M059J (cell line): ENCODE measurements around the gene SFSWAP. TPM values are rescaled to one million over a fixed set of nuclear protein-coding genes. Genes with fewer than 3 reads are reported as not detected.
"Not testable (repeated sequence)": the region's sequence is repeated elsewhere in the genome, so short reads cannot be mapped to it uniquely, and the experiment has no call there.

ENCODE experiments used
- DNase-seq: peaks from one replicate; pipeline ENCODE4 v3.0.0-alpha.2; 2012; ENCODE audit warnings: low read depth
- total RNA-seq: library from RNA; depleted of rRNA; stranded (reverse); fragments of >200 nt; shearing (Covaris generic); gene quantifications from 2 replicates; pipeline ENCODE4 v1.2.3, GENCODE V29; 2014

SFSWAP gene
- total RNA-seq, 1 experiment from 2014 or later: 24.1 TPM

GRCh38 chr12:131759176-131759575 is 48.3 kb downstream of the SFSWAP start:
- peak; percentile 33 for DNase-seq

GRCh38 chr12:131761638-131762037 is 50.7 kb downstream of the SFSWAP start:
- DNase-seq: peak; percentile 2

GRCh38 chr12:131764738-131765137 is 53.8 kb downstream of the SFSWAP start:
- DNase-seq: no peak

- DNase-seq: no peak
These were observed 55.1 kb downstream of the SFSWAP start for GRCh38 chr12:131765961-131766360.

GRCh38 chr12:131766382-131767107 is 55.7 kb downstream of the SFSWAP start:
- DNase-seq: no peak

GRCh38 chr12:131770120-131770519 is 59.2 kb downstream of the SFSWAP start:
- DNase-seq: no peak

- DNase-seq: no peak
These were observed 61.1 kb downstream of the SFSWAP start for GRCh38 chr12:131771965-131772364.

- no peak for DNase-seq
These were observed 62.8 kb downstream of the SFSWAP start for GRCh38 chr12:131773582-131774221.

- no peak for DNase-seq
These were observed 63.9 kb downstream of the SFSWAP start for GRCh38 chr12:131774576-131775391.

GRCh38 chr12:131775392-131776236 is 64.7 kb downstream of the SFSWAP start:
- no peak for DNase-seq

- DNase-seq: no peak
These were observed 65.5 kb downstream of the SFSWAP start for GRCh38 chr12:131776237-131776889.

GRCh38 chr12:131777269-131777668 is 66.4 kb downstream of the SFSWAP start:
- DNase-seq: not testable (repeated sequence)

- DNase-seq: no peak
These were observed 68.1 kb downstream of the SFSWAP start for GRCh38 chr12:131779027-131779426.

- no peak for DNase-seq
These were observed 71.2 kb downstream of the SFSWAP start for GRCh38 chr12:131782061-131782460.

- peak; percentile 95 for DNase-seq
These were observed 73.1 kb downstream of the SFSWAP start for GRCh38 chr12:131783915-131784541.

- DNase-seq: peak; percentile 68
These were observed 74.2 kb downstream of the SFSWAP start for GRCh38 chr12:131784909-131785762.

- DNase-seq: peak; percentile 16
These were observed 75.0 kb downstream of the SFSWAP start for GRCh38 chr12:131785763-131786330.

GRCh38 chr12:131786331-131786730 is 75.4 kb downstream of the SFSWAP start:
- DNase-seq: no peak

- no peak for DNase-seq
These were observed 76.3 kb downstream of the SFSWAP start for GRCh38 chr12:131787143-131787660.
